ENCODE results near the gene EVI5L. TPM values are rescaled to one million over a fixed set of nuclear protein-coding genes. Genes with fewer than 3 reads are reported as not detected.
"Not testable (repeated sequence)": the region's sequence is repeated elsewhere in the genome, so short reads cannot be mapped to it uniquely, and the experiment has no call there.

The EVI5L gene
- polyA plus RNA-seq, 3 donors = 17.1 to 18.4 (median 18.2) TPM

- DNase-seq = no peak
Observed at GRCh38 chr19:7811989-7812388, 18.0 kb upstream of the EVI5L start.

GRCh38 chr19:7815325-7815724 is 14.7 kb upstream of the EVI5L start:
- DNase-seq = no peak

- DNase-seq = not testable (repeated sequence)
Observed at GRCh38 chr19:7816040-7816439, 14.0 kb upstream of the EVI5L start.

- no peak for DNase-seq
Observed at GRCh38 chr19:7817801-7818200, 12.2 kb upstream of the EVI5L start.

GRCh38 chr19:7818806-7819205 is 11.2 kb upstream of the EVI5L start:
- no peak for DNase-seq

- DNase-seq = no peak
Observed at GRCh38 chr19:7819337-7819736, 10.7 kb upstream of the EVI5L start.

GRCh38 chr19:7820588-7820987 is 9.4 kb upstream of the EVI5L start:
- no peak for DNase-seq

- no peak for DNase-seq
Observed at GRCh38 chr19:7822910-7823515, 7.0 kb upstream of the EVI5L start.

- DNase-seq = no peak
Observed at GRCh38 chr19:7823686-7824301, 6.2 kb upstream of the EVI5L start.

GRCh38 chr19:7829166-7829520 is 875 bp upstream of the EVI5L start:
- no peak for DNase-seq

- DNase-seq = no peak
Observed at GRCh38 chr19:7830272-7830771, 304 bp downstream of the EVI5L start.

GRCh38 chr19:7830823-7831222 is 805 bp downstream of the EVI5L start:
- DNase-seq = no peak

GRCh38 chr19:7831452-7831851 is 1.4 kb downstream of the EVI5L start:
- no peak for DNase-seq

- no peak for DNase-seq
Observed at GRCh38 chr19:7832009-7832408, 2.0 kb downstream of the EVI5L start.

- DNase-seq = no peak
Observed at GRCh38 chr19:7832781-7833180, 2.8 kb downstream of the EVI5L start.

- DNase-seq = no peak
Observed at GRCh38 chr19:7833225-7834099, 3.4 kb downstream of the EVI5L start.

GRCh38 chr19:7839476-7839875 is 9.5 kb downstream of the EVI5L start:
- no peak for DNase-seq

GRCh38 chr19:7840629-7841028 is 10.6 kb downstream of the EVI5L start:
- DNase-seq = no peak

- DNase-seq = no peak
Observed at GRCh38 chr19:7841751-7842660, 12.0 kb downstream of the EVI5L start.

- DNase-seq = no peak
Observed at GRCh38 chr19:7842661-7843294, 12.8 kb downstream of the EVI5L start.

- no peak for DNase-seq
Observed at GRCh38 chr19:7843521-7843920, 13.5 kb downstream of the EVI5L start.

Measured in renal pelvis (tissue), 4 donors.